ENCODE results near the gene SFI1.

DNA sequence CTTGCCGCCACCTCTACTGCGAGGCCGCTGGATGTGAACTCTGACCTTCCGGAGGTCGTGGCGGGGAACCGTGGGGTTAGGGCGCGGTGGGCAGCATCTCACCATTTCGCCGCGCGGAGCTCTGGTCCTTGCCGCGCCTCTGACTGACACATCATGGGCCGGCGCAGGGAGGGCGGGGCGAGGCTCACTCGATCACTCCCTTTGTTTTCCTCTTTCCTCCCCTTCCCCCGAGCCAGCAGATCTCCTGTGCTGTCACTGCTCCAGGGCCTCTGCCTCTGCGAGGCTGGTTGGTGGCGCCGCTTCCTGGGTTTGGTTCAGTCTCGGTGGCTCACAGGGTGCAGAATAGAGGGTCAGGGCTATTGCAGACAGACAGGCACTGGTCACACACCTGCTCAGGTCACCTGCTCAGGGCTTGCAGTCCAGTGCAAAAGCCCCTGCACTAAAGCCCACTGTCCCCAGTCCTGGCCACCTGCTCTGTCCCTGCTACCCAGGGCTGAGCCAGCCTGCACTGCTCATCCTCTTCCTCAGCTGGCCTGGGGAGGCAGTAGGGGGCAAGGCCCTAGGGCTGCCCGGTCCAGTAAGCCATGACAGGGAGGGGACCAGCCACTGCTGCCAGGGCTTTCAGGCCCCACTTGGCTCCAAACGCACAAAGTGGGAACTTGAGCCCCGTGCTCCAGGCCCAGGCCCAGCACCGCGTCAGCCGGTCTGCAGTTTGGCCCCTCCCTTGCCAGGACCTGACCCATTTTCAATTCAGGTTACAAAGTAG, 129.5 kb downstream of the SFI1 start:
- TF ChIP-seq POLR2A (IDR thresholded peaks at IDR 0.05; ENCODE audit: low read length) (no peak), GATA1 (IDR thresholded peaks at IDR 0.05; ENCODE audit: low read depth, low read length) (no peak)
